Astrocyte (in vitro differentiated cells and primary cell): Measurements from ENCODE around the gene FXYD7.

ENCODE experiments used
- CTCF ChIP-seq: IDR thresholded peaks from 2 replicates; pipeline ENCODE4 v1.5.1; 2011; ENCODE audit warnings: low read depth, mild to moderate bottlenecking, inconsistent platforms, low read length, moderate library complexity; ENCODE audit not compliant: insufficient read depth
- EZH2 ChIP-seq: IDR thresholded peaks from 2 replicates; pipeline ENCODE4 v1.6.1; 2012; ENCODE audit warnings: mild to moderate bottlenecking, low read length, inconsistent platforms; ENCODE audit not compliant: insufficient read depth

GRCh38 chr19:35181387-35181786, 38.3 kb downstream of the FXYD7 start:
- TF ChIP-seq CTCF (no peak), EZH2 (no peak)
